ENCODE data around the gene ANO7.

- TF ChIP-seq CTCF (IDR thresholded peaks at IDR 0.05; ENCODE audit: low read depth, low read length) (no peak), EZH2phosphoT487 (IDR thresholded peaks at IDR 0.05; ENCODE audit: low read depth) (no peak)
Observed at GRCh38 chr2:241244368-241244767, 55.9 kb downstream of the ANO7 start.

All from OCI-LY3 (cell line).